Trophoblast cell (in vitro differentiated cells and primary cell): ENCODE data around the gene AZGP1.
"Not testable (repeated sequence)": the region's sequence is repeated elsewhere in the genome, so short reads cannot be mapped to it uniquely, and the experiment has no call there.

Experiments
- DNase-seq, 2 donors: peaks; one replicate each; pipeline ENCODE4 v3.0.0-alpha.2; 2016
- H2AFZ ChIP-seq: 2 replicates; pipeline ENCODE4 v1.6.1; 2013; ENCODE audit warnings: low read length, moderate library complexity, mild to moderate bottlenecking; ENCODE audit not compliant: insufficient read depth, poor library complexity
- H2AK5ac ChIP-seq: 2 replicates; pipeline ENCODE4 v1.6.1; 2013; ENCODE audit warnings: mild to moderate bottlenecking, low read length
- H2BK120ac ChIP-seq: 2 replicates; pipeline ENCODE4 v1.6.1; 2013; ENCODE audit warnings: low read length, mild to moderate bottlenecking, moderate library complexity; ENCODE audit not compliant: insufficient read depth, poor library complexity
- H2BK12ac ChIP-seq: 2 replicates; pipeline ENCODE4 v1.6.1; 2013; ENCODE audit warnings: mild to moderate bottlenecking, low read length, moderate library complexity
- H2BK5ac ChIP-seq: 2 replicates; pipeline ENCODE4 v1.6.1; 2013; ENCODE audit warnings: low read length, low read depth, moderate library complexity, mild to moderate bottlenecking; ENCODE audit not compliant: poor library complexity
- H3K14ac ChIP-seq: 2 replicates; pipeline ENCODE4 v1.6.1; 2013; ENCODE audit warnings: mild to moderate bottlenecking, low read length
- H3K18ac ChIP-seq: 2 replicates; pipeline ENCODE4 v1.6.1; 2013; ENCODE audit warnings: mild to moderate bottlenecking, low read length
- H3K23ac ChIP-seq: 2 replicates; pipeline ENCODE4 v1.6.1; 2013; ENCODE audit warnings: low read length
- H3K27ac ChIP-seq: 2 replicates; pipeline ENCODE4 v1.5.1; 2013; ENCODE audit warnings: low read depth, mild to moderate bottlenecking, inconsistent platforms, low read length, moderate library complexity
- H3K27me3 ChIP-seq: 2 replicates; pipeline ENCODE4 v1.6.1; 2013; ENCODE audit warnings: inconsistent platforms, mild to moderate bottlenecking, low read length, moderate library complexity; ENCODE audit not compliant: insufficient read depth
- H3K36me3 ChIP-seq, 2 experiments: 1 replicate in 1 of 2; 2 replicates in 1 of 2; pipeline ENCODE4 v1.6.1; 2013; ENCODE audit warnings: low read length in 2 of 2, mild to moderate bottlenecking in 2 of 2, moderate library complexity in 1 of 2; ENCODE audit not compliant: insufficient read depth in 2 of 2, control insufficient read depth in 1 of 2
- H3K4ac ChIP-seq: 2 replicates; pipeline ENCODE4 v1.6.1; 2013; ENCODE audit warnings: low read depth, mild to moderate bottlenecking, low read length, moderate library complexity
- H3K4me1 ChIP-seq, 2 experiments: 1 replicate in 1 of 2; 2 replicates in 1 of 2; pipeline ENCODE4 v1.6.1; 2013; ENCODE audit warnings: low read length in 2 of 2, mild to moderate bottlenecking in 2 of 2, moderate library complexity in 1 of 2; ENCODE audit not compliant: insufficient read depth in 2 of 2, control insufficient read depth in 1 of 2
- H3K4me2 ChIP-seq: 2 replicates; pipeline ENCODE4 v1.6.1; 2013; ENCODE audit warnings: inconsistent platforms, mild to moderate bottlenecking, low read length, moderate library complexity
- H3K4me3 ChIP-seq: 2 replicates; pipeline ENCODE4 v1.5.1; 2013; ENCODE audit warnings: mild to moderate bottlenecking, low read depth, low read length, inconsistent platforms
- H3K79me1 ChIP-seq: one replicate; pipeline ENCODE4 v1.6.1; 2013; ENCODE audit warnings: low read length
- H3K79me2 ChIP-seq: 2 replicates; pipeline ENCODE4 v1.6.1; 2013; ENCODE audit warnings: low read length, mild to moderate bottlenecking; ENCODE audit not compliant: control insufficient read depth, insufficient read depth, poor library complexity
- H3K9ac ChIP-seq: 2 replicates; pipeline ENCODE4 v1.6.1; 2013; ENCODE audit warnings: mild to moderate bottlenecking, low read length
- H3K9me3 ChIP-seq: 2 replicates; pipeline ENCODE4 v1.6.1; 2013; ENCODE audit warnings: low read depth, mild to moderate bottlenecking, control low read depth, inconsistent platforms, low read length; ENCODE audit not compliant: insufficient read depth
- H4K12ac ChIP-seq: 2 replicates; pipeline ENCODE4 v1.6.1; 2013; ENCODE audit warnings: low read depth, mild to moderate bottlenecking, low read length, moderate library complexity
- H4K8ac ChIP-seq: 2 replicates; pipeline ENCODE4 v1.6.1; 2013; ENCODE audit warnings: low read depth, mild to moderate bottlenecking, low read length, moderate library complexity
- H4K91ac ChIP-seq: one replicate; pipeline ENCODE4 v1.6.1; 2013; ENCODE audit warnings: low read depth, mild to moderate bottlenecking, low read length, moderate library complexity
- WGBS: extraction: QIAGEN DNeasy Blood & Tissue Kit; methylation state at CpG from one replicate; pipeline ENCODE4 v1.1.7; 2013; ENCODE audit warnings: missing lambda C conversion rate; ENCODE audit not compliant: insufficient read length, insufficient coverage; ENCODE audit errors: extremely low coverage; 5-methylcytosine and 5-hydroxymethylcytosine counted together

AZGP1 gene

GRCh38 chr7:99974681-99975080, 1.1 kb downstream of the AZGP1 start:
- no peak overlapping the region for H2BK5ac ChIP-seq
- WGBS = no CpG with 5 or more reads among the region's 1 CpG
- no peak overlapping the region for H3K27ac ChIP-seq
- H3K4me1 ChIP-seq = no peaks in the 10 kb centered on the region
- no peak overlapping the region for H4K8ac ChIP-seq
- no peaks in the 10 kb centered on the region for H3K27me3 ChIP-seq
- no peak overlapping the region for H4K12ac ChIP-seq
- H3K79me1 ChIP-seq = no peaks in the 10 kb centered on the region
- H2BK12ac ChIP-seq = no peak overlapping the region
- H2BK120ac ChIP-seq = no peak overlapping the region
- no peak overlapping the region for H3K23ac ChIP-seq
- H3K4ac ChIP-seq = no peak overlapping the region
- no peak overlapping the region for H3K14ac ChIP-seq
- H3K9me3 ChIP-seq = no peaks in the 10 kb centered on the region
- no peak overlapping the region for H2AFZ ChIP-seq
- no peaks in the 10 kb centered on the region for H3K79me2 ChIP-seq
- no peak overlapping the region for H2AK5ac ChIP-seq
- no peak overlapping the region for H3K4me2 ChIP-seq
- H3K18ac ChIP-seq = no peak overlapping the region
- H3K36me3 ChIP-seq = no peaks in the 10 kb centered on the region
- H3K4me3 ChIP-seq = no peak overlapping the region
- no peak overlapping the region for H3K9ac ChIP-seq
- peak in 1 of 2 donors; percentile 2 for DNase-seq
- H4K91ac ChIP-seq = no peak overlapping the region

GRCh38 chr7:99973817-99974216, 2.0 kb downstream of the AZGP1 start:
- not testable (repeated sequence) for H3K9me3 ChIP-seq, H4K91ac ChIP-seq, H4K12ac ChIP-seq, H3K14ac ChIP-seq, H3K79me2 ChIP-seq, H3K4me3 ChIP-seq, H2AK5ac ChIP-seq, H2BK5ac ChIP-seq, H3K4ac ChIP-seq, H2AFZ ChIP-seq, H3K18ac ChIP-seq, H3K36me3 ChIP-seq, H3K23ac ChIP-seq, H3K27ac ChIP-seq, H2BK120ac ChIP-seq, H3K4me1 ChIP-seq, H3K9ac ChIP-seq, H3K79me1 ChIP-seq, H3K4me2 ChIP-seq, H3K27me3 ChIP-seq, H4K8ac ChIP-seq, H2BK12ac ChIP-seq
- DNase-seq = peak; percentile 85 to 89
- WGBS = no CpG with 5 or more reads among the region's 7 CpGs

- Histone ChIP-seq H2BK5ac (no peak overlapping the region), H3K23ac (no peak overlapping the region), H3K4me1 (no peaks in the 10 kb centered on the region), H3K4me3 (no peak overlapping the region), H3K79me2 (no peaks in the 10 kb centered on the region), H3K4ac (no peak overlapping the region), H3K9me3 (no peaks in the 10 kb centered on the region), H2AK5ac (no peak overlapping the region), H3K27me3 (no peaks in the 10 kb centered on the region), H2AFZ (no peak overlapping the region), H3K27ac (no peak overlapping the region), H3K18ac (no peak overlapping the region), H4K8ac (no peak overlapping the region), H3K4me2 (no peak overlapping the region), H2BK12ac (no peak overlapping the region), H3K14ac (no peak overlapping the region), H3K79me1 (no peaks in the 10 kb centered on the region), H3K9ac (no peak overlapping the region), H3K36me3 (no peaks in the 10 kb centered on the region), H4K12ac (no peak overlapping the region), H4K91ac (no peak overlapping the region), H2BK120ac (no peak overlapping the region)
- DNase-seq = no peak
- WGBS = no CpG with 5 or more reads among the region's 4 CpGs
Observed at GRCh38 chr7:99971242-99971641, 4.6 kb downstream of the AZGP1 start.

- H3K36me3 ChIP-seq, DNase-seq, H3K79me2 ChIP-seq, H3K9ac ChIP-seq, H3K4me2 ChIP-seq, H3K27me3 ChIP-seq, H4K12ac ChIP-seq, H2BK120ac ChIP-seq, H4K8ac ChIP-seq, H2AFZ ChIP-seq, H3K79me1 ChIP-seq, H3K4ac ChIP-seq, H2BK12ac ChIP-seq, H3K4me1 ChIP-seq, H4K91ac ChIP-seq, H3K27ac ChIP-seq, H3K18ac ChIP-seq, H2BK5ac ChIP-seq, H3K9me3 ChIP-seq, H3K14ac ChIP-seq, H2AK5ac ChIP-seq, H3K23ac ChIP-seq, H3K4me3 ChIP-seq: not testable (repeated sequence)
- WGBS = no CpG with 5 or more reads among the region's 1 CpG
Observed at GRCh38 chr7:99969813-99970212, 6.0 kb downstream of the AZGP1 start.
